MCF 10A (cell line): ENCODE measurements around the gene EPG5. TPM values are rescaled to one million over a fixed set of nuclear protein-coding genes. Genes with fewer than 3 reads are reported as not detected.

Source experiments
- BruUV-seq: library from RNA; stranded (reverse); fragments of 400-500 nt; replicated peaks from 2 replicates; lab custom pipeline; 2021; lab: Mats Ljungman, UMichigan
- CTCF ChIA-PET: fragments of 300-600 bp; sonication (Branson Sonifier 250); formaldehyde crosslinking; extraction: SDS; loops from one replicate; lab custom pipeline; 2021; ENCODE audit warnings: antibody characterized with exemption, inconsistent platforms; lab: Yijun Ruan, JAX
- POLR2A ChIA-PET: fragments of 300-600, 350-650 bp; sonication (Branson Sonifier 250); formaldehyde crosslinking; extraction: SDS; loops from one replicate; lab custom pipeline; 2020; ENCODE audit warnings: antibody characterized with exemption, inconsistent platforms; lab: Yijun Ruan, JAX
- DNase-seq: peaks from one replicate; pipeline ENCODE4 v3.0.0-alpha.2; 2018; ENCODE audit not compliant: unreplicated experiment
- H3K27ac Mint-ChIP-seq: one replicate; pipeline ENCODE4 v1.8.0; 2022; ENCODE audit warnings: mild to moderate bottlenecking, low read depth, mixed read lengths; ENCODE audit not compliant: unreplicated experiment
- H3K27me3 Mint-ChIP-seq: one replicate; pipeline ENCODE4 v1.8.0; 2022; ENCODE audit warnings: mixed read lengths; ENCODE audit not compliant: insufficient read depth, unreplicated experiment
- H3K36me3 Mint-ChIP-seq: one replicate; pipeline ENCODE4 v1.8.0; 2022; ENCODE audit warnings: mild to moderate bottlenecking, moderate library complexity, mixed read lengths; ENCODE audit not compliant: insufficient read depth, unreplicated experiment
- H3K4me1 Mint-ChIP-seq: one replicate; pipeline ENCODE4 v1.8.0; 2022; ENCODE audit warnings: mixed read lengths; ENCODE audit not compliant: insufficient read depth, unreplicated experiment
- H3K4me3 Mint-ChIP-seq: one replicate; pipeline ENCODE4 v1.8.0; 2022; ENCODE audit warnings: mild to moderate bottlenecking, moderate library complexity, mixed read lengths; ENCODE audit not compliant: unreplicated experiment
- H3K9me3 Mint-ChIP-seq: one replicate; pipeline ENCODE4 v1.8.0; 2022; ENCODE audit warnings: mixed read lengths; ENCODE audit not compliant: unreplicated experiment
- CTCF ChIP-seq: fragments of 200-600 bp; IDR thresholded peaks from one replicate; pipeline ENCODE4 v1.8.0; 2022; ENCODE audit warnings: antibody characterized with exemption, mild to moderate bottlenecking; ENCODE audit not compliant: unreplicated experiment
- intact Hi-C: fragments of 100-400 bp; cut with micrococcal nuclease; formaldehyde crosslinking; loops from 2 replicates; pipeline ENCODE4 v1.14.1; 2022
- total RNA-seq: library from RNA; stranded (reverse); gene quantifications from 2 replicates; pipeline ENCODE4 v1.2.3, GENCODE V29; 2022

Gene EPG5
- total RNA-seq, 1 experiment from 2014 or later: 19.4 TPM

- intact Hi-C loops: no loop called here
- no peak for TF ChIP-seq CTCF
- Mint-ChIP-seq H3K4me1 (no peaks in the 10 kb centered on the region), H3K4me3 (no peak overlapping the region), H3K27me3 (no peaks in the 10 kb centered on the region), H3K36me3 (peaks cover 59% of the 10 kb centered on the region), H3K9me3 (no peaks in the 10 kb centered on the region), H3K27ac (no peak overlapping the region)
- no peak for DNase-seq
- ChIA-PET POLR2A (no interaction called here), CTCF (interaction anchor here (1.1 to 1.8 kb wide), 2 partner anchors 16 to 141 kb away, joined by 4 to 5 read pairs; no protein-coding TSS in a partner anchor)
- BruUV-seq: no TSS peak
Measured at GRCh38 chr18:45864081-45864480, 103.0 kb downstream of the EPG5 start.

- Mint-ChIP-seq H3K27me3 (no peaks in the 10 kb centered on the region), H3K9me3 (no peaks in the 10 kb centered on the region), H3K27ac (no peak overlapping the region), H3K4me3 (no peak overlapping the region), H3K4me1 (no peaks in the 10 kb centered on the region), H3K36me3 (peaks cover 66% of the 10 kb centered on the region)
- CTCF ChIA-PET: interaction anchor here (0.7 to 1.8 kb wide), 3 partner anchors 17 to 140 kb away, joined by 3 to 4 read pairs (median 4); partner anchors contain the start of gene SLC14A1
- no peak for DNase-seq
- TF ChIP-seq CTCF: no peak
- intact Hi-C loops: no loop called here
- POLR2A ChIA-PET: no interaction called here
- BruUV-seq: no TSS peak
Measured at GRCh38 chr18:45863469-45863868, 103.7 kb downstream of the EPG5 start.

GRCh38 chr18:45861926-45862325 is 105.2 kb downstream of the EPG5 start:
- Mint-ChIP-seq H3K36me3 (peaks cover 72% of the 10 kb centered on the region), H3K9me3 (no peaks in the 10 kb centered on the region), H3K27ac (no peak overlapping the region), H3K27me3 (no peaks in the 10 kb centered on the region), H3K4me1 (no peaks in the 10 kb centered on the region), H3K4me3 (no peak overlapping the region)
- BruUV-seq: no TSS peak
- DNase-seq: no peak
- POLR2A ChIA-PET: no interaction called here
- intact Hi-C loops: no loop called here
- CTCF ChIA-PET: interaction anchor here (1.0 to 1.2 kb wide), 2 partner anchors 18 to 112 kb away, joined by 3 to 5 read pairs; no protein-coding TSS in a partner anchor
- no peak for TF ChIP-seq CTCF

GRCh38 chr18:45860971-45861370 is 106.2 kb downstream of the EPG5 start:
- no peak overlapping the region for H3K4me3 Mint-ChIP-seq
- peaks cover 70% of the 10 kb centered on the region for H3K36me3 Mint-ChIP-seq
- H3K27me3 Mint-ChIP-seq: no peaks in the 10 kb centered on the region
- no peaks in the 10 kb centered on the region for H3K9me3 Mint-ChIP-seq
- no TSS peak for BruUV-seq
- no peaks in the 10 kb centered on the region for H3K4me1 Mint-ChIP-seq
- intact Hi-C loops: no loop called here
- H3K27ac Mint-ChIP-seq: no peak overlapping the region
- CTCF ChIA-PET: no interaction called here
- no peak for TF ChIP-seq CTCF
- POLR2A ChIA-PET: no interaction called here
- DNase-seq: no peak
